ENCODE data around the gene NFATC4. TPM values are rescaled to one million over a fixed set of nuclear protein-coding genes. Genes with fewer than 3 reads are reported as not detected.
A peak's percentile ranks its signal among the peaks of the same experiment; 100 is the strongest.
"Not testable (repeated sequence)": the region's sequence is repeated elsewhere in the genome, so short reads cannot be mapped to it uniquely, and the experiment has no call there.

NFATC4 gene
- total and polyA plus RNA-seq, 7 donors, result 2.7 to 12.0 (median 7.3) TPM

DNA sequence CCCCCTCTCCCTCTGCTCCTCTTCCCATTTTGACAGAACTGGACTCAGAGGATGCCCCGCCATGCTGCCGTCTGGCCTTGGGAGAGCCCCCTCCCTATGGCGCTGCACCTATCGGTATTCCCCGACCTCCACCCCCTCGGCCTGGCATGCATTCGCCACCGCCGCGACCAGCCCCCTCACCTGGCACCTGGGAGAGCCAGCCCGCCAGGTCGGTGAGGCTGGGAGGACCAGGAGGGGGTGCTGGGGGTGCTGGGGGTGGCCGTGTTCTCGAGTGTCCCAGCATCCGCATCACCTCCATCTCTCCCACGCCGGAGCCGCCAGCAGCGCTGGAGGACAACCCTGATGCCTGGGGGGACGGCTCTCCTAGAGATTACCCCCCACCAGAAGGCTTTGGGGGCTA, 1.5 kb downstream of the NFATC4 start:
- TF ChIP-seq, protein P1, sequence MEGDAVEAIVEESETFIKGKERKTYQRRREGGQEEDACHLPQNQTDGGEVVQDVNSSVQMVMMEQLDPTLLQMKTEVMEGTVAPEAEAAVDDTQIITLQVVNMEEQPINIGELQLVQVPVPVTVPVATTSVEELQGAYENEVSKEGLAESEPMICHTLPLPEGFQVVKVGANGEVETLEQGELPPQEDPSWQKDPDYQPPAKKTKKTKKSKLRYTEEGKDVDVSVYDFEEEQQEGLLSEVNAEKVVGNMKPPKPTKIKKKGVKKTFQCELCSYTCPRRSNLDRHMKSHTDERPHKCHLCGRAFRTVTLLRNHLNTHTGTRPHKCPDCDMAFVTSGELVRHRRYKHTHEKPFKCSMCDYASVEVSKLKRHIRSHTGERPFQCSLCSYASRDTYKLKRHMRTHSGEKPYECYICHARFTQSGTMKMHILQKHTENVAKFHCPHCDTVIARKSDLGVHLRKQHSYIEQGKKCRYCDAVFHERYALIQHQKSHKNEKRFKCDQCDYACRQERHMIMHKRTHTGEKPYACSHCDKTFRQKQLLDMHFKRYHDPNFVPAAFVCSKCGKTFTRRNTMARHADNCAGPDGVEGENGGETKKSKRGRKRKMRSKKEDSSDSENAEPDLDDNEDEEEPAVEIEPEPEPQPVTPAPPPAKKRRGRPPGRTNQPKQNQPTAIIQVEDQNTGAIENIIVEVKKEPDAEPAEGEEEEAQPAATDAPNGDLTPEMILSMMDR (IDR thresholded peaks at IDR 0.05), result no peak
- WGBS, 3 donors, result 76 to 80% (median 80%) methylated on average over 20 of the region's 20 CpGs
- Histone ChIP-seq H3K4me1 (peaks cover 12% of the 10 kb centered on the region), H3K4me3 (peak overlapping the region; percentile 64), H3K36me3 (ENCODE audit: insufficient read depth in 1 of 2, low read depth in 1 of 2) (no peaks in the 10 kb centered on the region), H3K27me3 (ENCODE audit: insufficient read depth in 3 of 3, low read length in 2 of 3) (peaks cover 0 to 44% (median 12%) of the 10 kb centered on the region in 3 donors), H3K9me3 (no peaks in the 10 kb centered on the region), H3K27ac (no peak overlapping the region)
- intact Hi-C loops (cut with DNase I), result no loop called here
- ATAC-seq (no peak), DNase-seq (no peak)

DNA sequence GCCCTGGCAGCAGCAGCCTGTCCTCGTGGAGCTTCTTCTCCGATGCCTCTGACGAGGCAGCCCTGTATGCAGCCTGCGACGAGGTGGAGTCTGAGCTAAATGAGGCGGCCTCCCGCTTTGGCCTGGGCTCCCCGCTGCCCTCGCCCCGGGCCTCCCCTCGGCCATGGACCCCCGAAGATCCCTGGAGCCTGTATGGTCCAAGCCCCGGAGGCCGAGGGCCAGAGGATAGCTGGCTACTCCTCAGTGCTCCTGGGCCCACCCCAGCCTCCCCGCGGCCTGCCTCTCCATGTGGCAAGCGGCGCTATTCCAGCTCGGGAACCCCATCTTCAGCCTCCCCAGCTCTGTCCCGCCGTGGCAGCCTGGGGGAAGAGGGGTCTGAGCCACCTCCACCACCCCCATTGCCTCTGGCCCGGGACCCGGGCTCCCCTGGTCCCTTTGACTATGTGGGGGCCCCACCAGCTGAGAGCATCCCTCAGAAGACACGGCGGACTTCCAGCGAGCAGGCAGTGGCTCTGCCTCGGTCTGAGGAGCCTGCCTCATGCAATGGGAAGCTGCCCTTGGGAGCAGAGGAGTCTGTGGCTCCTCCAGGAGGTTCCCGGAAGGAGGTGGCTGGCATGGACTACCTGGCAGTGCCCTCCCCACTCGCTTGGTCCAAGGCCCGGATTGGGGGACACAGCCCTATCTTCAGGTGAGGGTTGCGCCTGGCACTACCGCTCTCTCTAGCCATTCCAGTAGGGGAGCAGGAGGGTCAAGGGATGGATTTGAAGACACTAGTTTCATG, 2.1 kb downstream of the NFATC4 start:
- Histone ChIP-seq H3K27ac (no peak overlapping the region), H3K27me3 (ENCODE audit: insufficient read depth in 3 of 3, low read length in 2 of 3) (peaks cover 0 to 39% (median 12%) of the 10 kb centered on the region in 3 donors), H3K9me3 (no peaks in the 10 kb centered on the region), H3K4me3 (no peak overlapping the region), H3K36me3 (ENCODE audit: insufficient read depth in 1 of 2, low read depth in 1 of 2) (no peaks in the 10 kb centered on the region), H3K4me1 (peaks cover 11% of the 10 kb centered on the region)
- TF ChIP-seq, protein P1 (IDR thresholded peaks at IDR 0.05), result no peak
- 70 to 74% (median 72%) methylated on average over 27 to 32 of the region's 32 CpGs for WGBS, 3 donors
- ATAC-seq (no peak), DNase-seq (no peak)
- intact Hi-C loops (cut with DNase I), result no loop called here

DNA sequence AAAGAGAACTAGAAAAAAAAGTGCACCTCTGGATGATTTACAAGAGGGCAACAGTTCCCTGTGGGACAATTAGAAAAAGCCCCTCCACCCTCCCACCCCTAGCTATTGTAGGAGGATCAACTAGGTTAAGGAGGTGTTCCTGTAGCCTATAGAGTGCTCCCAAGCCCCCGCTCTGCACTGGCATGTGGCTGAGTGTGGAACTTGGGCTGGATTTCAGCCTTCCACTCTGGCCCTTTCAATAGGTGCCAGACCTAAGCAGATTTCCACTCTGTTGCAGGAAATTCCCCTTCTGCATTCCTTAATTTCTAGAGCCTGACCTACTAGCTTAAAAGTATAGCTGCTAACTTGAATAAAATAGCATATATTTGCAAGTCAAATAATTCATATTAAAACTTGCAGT, 2.8 kb downstream of the NFATC4 start:
- WGBS, 3 donors, result 65 to 80% (median 71%) methylated on average over 1 of the region's 1 CpG
- Histone ChIP-seq H3K4me3 (no peak overlapping the region), H3K27me3 (ENCODE audit: insufficient read depth in 3 of 3, low read length in 2 of 3) (peaks cover 0 to 33% (median 10%) of the 10 kb centered on the region in 3 donors), H3K9me3 (no peaks in the 10 kb centered on the region), H3K27ac (no peak overlapping the region), H3K4me1 (peaks cover 7% of the 10 kb centered on the region), H3K36me3 (ENCODE audit: insufficient read depth in 1 of 2, low read depth in 1 of 2) (no peaks in the 10 kb centered on the region)
- DNase-seq (no peak), ATAC-seq (no peak)
- TF ChIP-seq, protein P1 (IDR thresholded peaks at IDR 0.05), result no peak
- intact Hi-C loops (cut with DNase I), result no loop called here

DNA sequence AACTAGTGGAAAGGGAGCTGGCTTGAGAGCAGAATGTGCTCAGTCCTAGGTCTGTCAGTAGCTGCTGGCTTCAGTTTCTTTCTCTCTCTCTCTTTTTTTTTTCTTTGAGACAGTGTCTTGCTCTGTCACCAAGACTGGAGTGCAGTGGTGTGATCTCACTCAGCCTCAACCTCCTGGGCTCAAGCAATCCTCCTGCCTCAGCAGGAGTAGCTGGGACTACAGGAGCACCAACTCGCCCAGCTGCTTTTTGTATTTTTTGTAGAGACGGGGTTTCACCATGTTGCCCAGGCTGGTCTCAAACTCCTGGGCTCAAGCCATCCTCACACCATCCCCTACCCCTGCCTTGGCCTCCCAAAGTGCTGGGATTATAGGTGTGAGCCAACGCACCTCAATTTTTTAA, 3.6 kb downstream of the NFATC4 start:
- 72 to 83% (median 82%) methylated on average over 3 of the region's 3 CpGs for WGBS, 3 donors
- H3K27me3 ChIP-seq (ENCODE audit: insufficient read depth in 3 of 3, low read length in 2 of 3), result peaks cover 0 to 25% (median 10%) of the 10 kb centered on the region in 3 donors
- H3K4me3 ChIP-seq; intact Hi-C loops (cut with DNase I); H3K4me1 ChIP-seq; DNase-seq; H3K9me3 ChIP-seq; H3K36me3 ChIP-seq (ENCODE audit: insufficient read depth in 1 of 2, low read depth in 1 of 2); ATAC-seq; H3K27ac ChIP-seq: not testable (repeated sequence)

DNA sequence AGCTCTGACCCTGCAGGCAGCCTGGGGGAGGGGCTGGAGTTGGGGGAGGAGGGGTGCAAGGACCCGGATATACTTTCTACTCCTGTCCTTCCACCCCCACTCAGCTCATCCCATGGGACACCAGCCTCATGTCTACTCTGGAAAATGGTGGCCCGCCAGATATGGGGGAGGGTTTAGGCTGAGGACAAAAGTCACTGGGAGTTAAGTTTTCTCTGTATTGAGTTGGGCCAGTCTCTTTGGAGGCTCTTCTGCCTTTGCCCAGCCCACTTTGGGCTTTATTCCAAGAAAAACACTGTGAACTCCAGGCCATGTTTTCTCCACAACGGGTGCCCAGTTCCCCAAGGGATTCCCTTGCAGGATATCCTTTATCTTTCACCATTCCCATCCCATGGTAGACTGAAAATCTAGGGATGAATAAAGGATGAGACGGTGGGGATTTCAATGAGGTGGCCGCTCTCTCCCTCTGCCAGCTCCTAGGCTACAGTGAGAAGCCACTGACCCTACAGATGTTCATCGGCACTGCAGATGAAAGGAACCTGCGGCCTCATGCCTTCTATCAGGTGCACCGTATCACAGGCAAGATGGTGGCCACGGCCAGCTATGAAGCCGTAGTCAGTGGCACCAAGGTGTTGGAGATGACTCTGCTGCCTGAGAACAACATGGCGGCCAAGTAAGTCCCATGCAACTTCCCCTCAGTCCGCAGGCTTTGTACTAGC, 4.9 kb downstream of the NFATC4 start:
- TF ChIP-seq, protein P1 (IDR thresholded peaks at IDR 0.05), result no peak
- no peaks in the 10 kb centered on the region for H3K9me3 ChIP-seq
- intact Hi-C loops (cut with DNase I), result no loop called here
- ATAC-seq (no peak), DNase-seq (peak; percentile 43 to 63)
- no peaks in the 10 kb centered on the region for H3K36me3 ChIP-seq (ENCODE audit: insufficient read depth in 1 of 2, low read depth in 1 of 2)
- H3K4me1 ChIP-seq, result no peaks in the 10 kb centered on the region
- H3K4me3 ChIP-seq, result no peak overlapping the region
- WGBS, 3 donors, result 79 to 80% (median 79%) methylated on average over 12 of the region's 12 CpGs
- H3K27ac ChIP-seq, result no peak overlapping the region
- peaks cover 0 to 13% (median 8%) of the 10 kb centered on the region in 3 donors for H3K27me3 ChIP-seq (ENCODE audit: insufficient read depth in 3 of 3, low read length in 2 of 3)

All from psoas muscle (tissue), 8 donors.